NCI-H82 treated with DMSO at 0.1 percent for 48 hours (cell line): ENCODE data around the gene ACR.

Experiments used
- DNase-seq: peaks from one replicate; lab custom pipeline; 2025; ENCODE audit not compliant: unreplicated experiment; lab: John Stamatoyannopoulos, UW

Gene ACR

DNA sequence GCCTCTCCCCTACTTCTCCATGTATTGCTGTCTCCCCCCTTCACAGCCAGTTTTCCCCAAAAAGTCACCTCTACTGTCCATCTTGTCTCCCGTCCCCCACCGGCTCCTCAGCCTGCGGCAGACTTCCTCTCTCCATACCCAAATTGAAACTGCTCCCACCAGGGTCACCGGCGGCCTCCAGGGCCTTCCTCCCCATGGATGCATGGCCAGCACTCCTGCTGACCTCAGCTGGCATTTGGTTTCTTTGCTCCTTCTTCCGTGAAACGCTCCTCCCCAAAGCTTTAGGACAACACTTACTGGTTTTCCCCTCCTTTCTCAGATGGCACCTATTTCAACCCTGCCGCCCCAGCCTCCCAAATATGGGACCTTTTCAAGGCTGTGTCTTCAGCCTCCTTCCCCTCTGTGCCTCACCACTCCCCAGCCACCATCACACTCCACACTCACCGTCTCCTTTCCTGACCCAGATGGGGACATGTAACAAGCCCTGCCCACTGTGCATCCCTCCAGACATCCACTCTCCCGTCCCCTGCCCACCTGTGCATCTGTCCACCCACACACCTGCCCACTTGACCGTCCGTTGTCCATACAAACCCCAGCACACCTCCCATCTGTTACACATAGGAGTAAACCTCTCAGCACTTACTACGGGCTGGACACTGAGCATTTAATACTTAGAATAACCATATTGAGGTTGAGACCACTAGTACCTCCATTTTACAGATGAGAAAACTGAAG, 21.5 kb upstream of the ACR start:
- DNase-seq = no peak

DNA sequence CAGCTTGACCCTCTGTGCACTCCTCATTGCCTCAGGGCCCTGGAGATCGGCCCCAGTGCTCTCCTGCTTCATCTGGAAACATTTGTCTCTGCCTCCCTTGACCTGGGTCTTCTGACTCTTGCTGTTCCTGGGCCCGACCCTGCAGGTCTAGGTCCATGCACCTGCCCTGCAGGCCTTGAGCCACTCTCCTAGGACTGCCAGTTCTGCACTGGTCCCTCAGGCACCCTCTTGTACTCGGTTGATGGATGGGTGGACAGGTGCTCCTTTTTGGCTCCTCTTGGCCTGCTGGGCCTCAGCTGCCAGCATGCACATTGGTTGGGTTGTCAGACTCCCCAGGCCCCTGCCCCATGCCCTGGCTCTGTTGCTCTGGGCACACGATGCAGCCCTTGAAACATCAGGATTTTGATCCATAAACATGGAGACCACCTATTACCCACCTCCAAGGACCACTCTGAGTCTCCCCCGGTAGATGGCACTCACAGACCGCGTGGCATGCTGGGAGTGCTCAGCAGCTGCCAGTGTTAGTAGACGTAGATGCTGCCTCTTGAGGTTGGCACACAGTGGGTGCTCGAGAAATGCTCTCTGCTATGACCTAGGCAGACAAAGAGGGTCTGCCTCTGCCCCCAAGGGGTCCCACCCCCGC, 20.2 kb upstream of the ACR start:
- no peak for DNase-seq

DNA sequence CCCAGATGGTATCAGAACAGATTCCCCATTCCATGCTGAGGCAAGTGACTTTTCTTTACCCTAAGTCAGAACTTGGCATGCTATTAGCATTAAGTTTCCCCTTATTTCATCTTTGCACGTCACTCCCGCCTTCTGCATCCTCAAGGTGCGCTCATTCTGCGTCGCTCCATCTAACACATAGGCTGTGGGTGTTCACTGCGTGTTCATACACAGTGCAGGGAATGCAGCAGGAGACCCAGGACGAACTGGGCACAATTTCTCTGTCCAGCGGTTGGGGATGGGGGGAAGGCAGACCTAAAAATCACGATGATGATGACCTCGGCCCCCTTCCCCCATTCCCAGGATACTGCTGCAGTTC, 19.7 kb upstream of the ACR start:
- DNase-seq = no peak

DNA sequence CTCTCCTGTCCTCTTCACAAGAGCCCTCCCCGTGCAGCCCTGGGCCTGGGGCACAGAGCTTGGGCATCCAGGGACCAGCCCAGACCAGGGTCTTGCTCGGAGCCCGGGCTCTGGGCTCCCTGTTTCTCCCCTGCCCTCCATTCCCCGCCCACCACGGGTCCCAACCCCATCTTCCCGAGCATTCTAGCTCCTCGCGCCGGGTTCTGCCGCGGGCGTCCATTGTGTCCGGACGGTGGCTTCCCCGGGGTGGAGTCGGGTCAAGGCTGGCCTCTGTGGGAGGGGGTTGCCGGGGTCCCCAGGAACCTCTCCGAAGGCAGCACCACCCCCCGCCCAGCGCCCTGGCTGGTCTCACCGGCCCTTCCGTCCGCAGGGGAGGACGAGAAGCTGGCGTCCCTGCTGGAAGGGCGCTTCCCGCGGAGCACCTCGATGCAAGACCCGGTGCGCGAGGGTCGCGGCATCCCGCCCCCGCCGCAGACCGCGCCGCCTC, 18.1 kb upstream of the ACR start:
- DNase-seq = no peak

DNA sequence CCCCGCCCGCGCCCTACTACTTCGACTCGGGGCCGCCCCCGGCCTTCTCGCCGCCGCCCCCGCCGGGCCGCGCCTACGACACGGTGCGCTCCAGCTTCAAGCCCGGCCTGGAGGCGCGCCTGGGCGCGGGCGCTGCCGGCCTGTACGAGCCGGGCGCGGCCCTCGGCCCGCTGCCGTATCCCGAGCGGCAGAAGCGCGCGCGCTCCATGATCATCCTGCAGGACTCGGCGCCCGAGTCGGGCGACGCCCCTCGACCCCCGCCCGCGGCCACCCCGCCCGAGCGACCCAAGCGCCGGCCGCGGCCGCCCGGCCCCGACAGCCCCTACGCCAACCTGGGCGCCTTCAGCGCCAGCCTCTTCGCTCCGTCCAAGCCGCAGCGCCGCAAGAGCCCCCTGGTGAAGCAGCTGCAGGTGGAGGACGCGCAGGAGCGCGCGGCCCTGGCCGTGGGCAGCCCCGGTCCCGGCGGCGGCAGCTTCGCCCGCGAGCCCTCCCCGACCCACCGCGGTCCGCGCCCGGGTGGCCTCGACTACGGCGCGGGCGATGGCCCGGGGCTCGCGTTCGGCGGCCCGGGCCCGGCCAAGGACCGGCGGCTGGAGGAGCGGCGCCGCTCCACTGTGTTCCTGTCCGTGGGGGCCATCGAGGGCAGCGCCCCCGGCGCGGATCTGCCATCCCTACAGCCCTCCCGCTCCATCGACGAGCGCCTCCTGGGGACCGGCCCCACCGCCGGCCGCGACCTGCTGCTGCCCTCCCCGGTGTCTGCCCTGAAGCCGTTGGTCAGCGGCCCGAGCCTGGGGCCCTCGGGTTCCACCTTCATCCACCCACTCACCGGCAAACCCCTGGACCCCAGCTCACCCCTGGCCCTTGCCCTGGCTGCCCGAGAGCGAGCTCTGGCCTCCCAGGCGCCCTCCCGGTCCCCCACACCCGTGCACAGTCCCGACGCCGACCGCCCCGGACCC, 17.4 kb upstream of the ACR start:
- DNase-seq = no peak

DNA sequence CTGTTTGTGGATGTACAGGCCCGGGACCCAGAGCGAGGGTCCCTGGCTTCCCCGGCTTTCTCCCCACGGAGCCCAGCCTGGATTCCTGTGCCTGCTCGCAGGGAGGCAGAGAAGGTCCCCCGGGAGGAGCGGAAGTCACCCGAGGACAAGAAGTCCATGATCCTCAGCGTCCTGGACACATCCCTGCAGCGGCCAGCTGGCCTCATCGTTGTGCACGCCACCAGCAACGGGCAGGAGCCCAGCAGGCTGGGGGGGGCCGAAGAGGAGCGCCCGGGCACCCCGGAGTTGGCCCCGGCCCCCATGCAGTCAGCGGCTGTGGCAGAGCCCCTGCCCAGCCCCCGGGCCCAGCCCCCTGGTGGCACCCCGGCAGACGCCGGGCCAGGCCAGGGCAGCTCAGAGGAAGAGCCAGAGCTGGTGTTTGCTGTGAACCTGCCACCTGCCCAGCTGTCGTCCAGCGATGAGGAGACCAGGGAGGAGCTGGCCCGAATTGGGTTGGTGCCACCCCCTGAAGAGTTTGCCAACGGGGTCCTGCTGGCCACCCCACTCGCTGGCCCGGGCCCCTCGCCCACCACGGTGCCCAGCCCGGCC, 16.7 kb upstream of the ACR start:
- no peak for DNase-seq

DNA sequence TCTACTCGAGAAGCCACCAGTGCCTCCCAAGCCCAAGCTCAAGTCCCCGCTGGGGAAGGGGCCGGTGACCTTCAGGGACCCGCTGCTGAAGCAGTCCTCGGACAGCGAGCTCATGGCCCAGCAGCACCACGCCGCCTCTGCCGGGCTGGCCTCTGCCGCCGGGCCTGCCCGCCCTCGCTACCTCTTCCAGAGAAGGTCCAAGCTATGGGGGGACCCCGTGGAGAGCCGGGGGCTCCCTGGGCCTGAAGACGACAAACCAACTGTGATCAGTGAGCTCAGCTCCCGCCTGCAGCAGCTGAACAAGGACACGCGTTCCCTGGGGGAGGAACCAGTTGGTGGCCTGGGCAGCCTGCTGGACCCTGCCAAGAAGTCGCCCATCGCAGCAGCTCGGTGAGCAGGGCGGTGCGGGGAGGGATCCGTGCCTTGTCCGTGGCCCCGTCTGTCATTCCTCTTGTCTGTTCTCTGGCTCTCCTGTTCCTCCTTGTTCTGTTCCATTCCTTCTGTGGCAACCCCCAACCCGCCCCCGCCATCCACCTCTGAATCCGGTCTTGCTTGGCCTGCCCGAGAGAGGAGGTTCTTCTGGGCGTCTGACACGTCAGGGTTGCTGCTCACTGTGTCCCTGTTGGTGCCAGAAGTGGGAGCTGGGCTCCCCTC, 15.8 kb upstream of the ACR start:
- DNase-seq = no peak

DNA sequence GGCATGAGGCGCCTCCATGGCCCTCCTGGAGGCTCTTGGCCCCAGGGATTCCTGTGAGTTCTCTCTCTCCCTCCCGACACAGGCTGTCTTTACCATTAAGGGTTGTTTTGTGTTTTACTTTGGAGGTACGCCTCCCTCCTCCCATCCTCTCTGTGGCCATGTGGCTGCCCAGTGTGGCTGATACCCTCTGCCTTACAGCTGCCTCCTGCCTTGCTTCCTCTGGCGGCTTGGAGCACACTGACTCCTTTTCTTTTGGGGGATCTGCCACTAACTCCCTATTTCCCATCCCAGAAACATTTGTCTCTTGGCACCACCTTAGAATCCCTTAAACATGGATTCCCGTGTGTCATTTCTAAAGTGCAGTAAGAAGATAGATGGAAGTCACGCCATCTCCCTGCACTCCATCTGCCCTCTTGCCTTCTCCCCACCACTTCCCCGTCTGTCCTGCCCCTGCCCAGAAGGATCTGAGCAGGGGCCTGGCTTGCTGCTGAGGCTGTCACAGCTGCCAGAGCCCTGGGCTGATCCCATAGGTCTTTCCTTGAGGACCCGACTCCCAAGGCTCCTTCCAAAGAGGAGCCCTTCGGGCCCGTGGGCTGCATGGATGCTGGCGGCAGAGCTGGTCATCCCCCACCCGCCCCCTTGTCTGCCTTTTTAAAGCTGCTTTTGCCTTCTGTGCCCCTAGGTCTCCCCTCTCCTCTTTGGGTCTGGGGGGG, 15.1 kb upstream of the ACR start:
- DNase-seq = no peak

DNA sequence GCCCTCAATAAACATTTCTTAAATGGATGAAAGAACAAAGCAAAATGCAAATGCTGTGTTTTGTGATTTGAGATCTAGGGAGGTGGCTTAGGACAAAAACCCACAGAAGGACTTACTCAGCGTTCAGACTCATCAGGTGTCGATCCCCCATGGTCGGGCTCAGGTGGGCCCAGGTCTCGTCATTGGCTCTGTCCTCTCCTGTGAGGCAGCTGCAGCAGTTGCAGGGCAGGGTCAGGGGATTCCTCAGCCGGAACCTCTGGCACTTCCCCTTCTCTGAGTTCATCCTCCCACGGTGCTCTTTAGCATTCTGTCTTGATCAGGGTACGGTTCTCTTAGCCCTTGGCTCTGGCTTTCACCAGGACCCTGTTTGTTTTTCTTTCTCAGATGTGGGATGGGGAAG, 14.0 kb upstream of the ACR start:
- no peak for DNase-seq

DNA sequence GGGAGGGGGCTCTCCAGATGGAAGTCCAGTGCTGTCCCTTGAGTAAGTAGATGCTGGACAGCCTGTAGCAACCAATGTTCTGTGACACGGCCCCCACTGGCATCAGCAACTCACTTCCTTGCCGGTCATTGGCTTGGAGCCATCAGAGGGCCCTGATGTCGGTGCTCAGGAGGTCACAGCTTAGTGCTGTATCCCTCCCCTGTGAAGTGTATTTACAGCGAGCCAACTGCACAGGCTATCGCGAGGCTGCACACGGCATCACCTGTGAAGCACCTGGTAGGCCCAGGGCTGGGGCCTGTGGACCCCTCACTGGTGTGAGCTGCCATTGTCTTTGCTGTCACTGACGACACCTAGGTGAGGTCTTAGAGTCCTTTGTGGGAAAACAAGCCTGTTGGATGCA, 13.4 kb upstream of the ACR start:
- no peak for DNase-seq

DNA sequence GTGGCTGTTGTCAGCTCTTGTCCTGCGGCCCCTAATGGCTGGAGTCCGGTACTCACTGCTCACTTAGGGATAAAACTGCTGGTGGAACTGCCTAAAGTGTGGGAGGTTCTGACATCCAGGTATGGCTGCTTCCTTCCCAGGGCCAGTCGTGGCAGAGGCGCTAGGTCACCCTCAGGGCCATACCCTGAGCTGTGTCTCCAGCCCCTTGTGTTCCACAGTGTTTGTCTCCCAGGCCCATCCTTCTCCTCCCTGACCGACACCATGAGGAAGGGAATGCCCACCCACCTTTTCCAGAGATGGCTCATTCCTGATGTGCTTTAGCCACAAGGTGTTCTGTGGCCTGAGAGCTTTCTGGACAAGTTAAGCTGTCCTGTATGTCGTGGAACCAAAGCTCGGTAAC, 12.4 kb upstream of the ACR start:
- no peak for DNase-seq

DNA sequence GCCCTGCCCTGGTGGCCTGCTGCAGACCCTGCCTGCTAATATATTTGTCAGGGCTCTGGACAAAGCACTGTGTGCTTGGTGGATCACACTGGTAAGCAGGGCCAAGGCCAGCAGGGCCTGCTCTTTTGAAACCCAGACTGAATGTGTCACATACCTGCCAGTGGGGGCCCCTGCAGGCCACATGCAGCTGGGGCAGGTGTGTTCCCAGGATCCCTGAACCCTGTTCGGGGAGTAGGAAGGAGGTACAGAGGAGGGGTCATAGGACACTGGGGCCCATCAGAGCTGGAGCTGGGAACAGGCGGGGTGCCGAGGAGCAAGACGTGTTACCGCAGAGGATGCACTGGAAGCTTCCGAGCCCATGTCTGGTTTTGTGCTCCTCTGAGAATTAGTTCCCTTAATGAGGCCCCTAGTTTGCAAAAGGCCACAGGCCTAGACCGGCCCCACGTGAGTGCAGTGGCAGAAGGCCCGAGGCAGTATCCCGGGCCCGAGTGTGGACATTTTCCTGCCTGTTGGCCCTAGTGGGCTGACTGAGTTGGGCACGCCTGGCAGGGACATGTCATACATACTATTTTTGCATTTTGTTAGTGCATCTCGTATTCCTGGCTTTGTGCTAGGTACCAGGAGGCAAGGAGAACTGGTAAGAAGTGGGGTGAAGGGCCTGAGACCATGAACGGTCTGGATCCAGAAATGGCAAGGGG, 11.2 kb upstream of the ACR start:
- no peak for DNase-seq

DNA sequence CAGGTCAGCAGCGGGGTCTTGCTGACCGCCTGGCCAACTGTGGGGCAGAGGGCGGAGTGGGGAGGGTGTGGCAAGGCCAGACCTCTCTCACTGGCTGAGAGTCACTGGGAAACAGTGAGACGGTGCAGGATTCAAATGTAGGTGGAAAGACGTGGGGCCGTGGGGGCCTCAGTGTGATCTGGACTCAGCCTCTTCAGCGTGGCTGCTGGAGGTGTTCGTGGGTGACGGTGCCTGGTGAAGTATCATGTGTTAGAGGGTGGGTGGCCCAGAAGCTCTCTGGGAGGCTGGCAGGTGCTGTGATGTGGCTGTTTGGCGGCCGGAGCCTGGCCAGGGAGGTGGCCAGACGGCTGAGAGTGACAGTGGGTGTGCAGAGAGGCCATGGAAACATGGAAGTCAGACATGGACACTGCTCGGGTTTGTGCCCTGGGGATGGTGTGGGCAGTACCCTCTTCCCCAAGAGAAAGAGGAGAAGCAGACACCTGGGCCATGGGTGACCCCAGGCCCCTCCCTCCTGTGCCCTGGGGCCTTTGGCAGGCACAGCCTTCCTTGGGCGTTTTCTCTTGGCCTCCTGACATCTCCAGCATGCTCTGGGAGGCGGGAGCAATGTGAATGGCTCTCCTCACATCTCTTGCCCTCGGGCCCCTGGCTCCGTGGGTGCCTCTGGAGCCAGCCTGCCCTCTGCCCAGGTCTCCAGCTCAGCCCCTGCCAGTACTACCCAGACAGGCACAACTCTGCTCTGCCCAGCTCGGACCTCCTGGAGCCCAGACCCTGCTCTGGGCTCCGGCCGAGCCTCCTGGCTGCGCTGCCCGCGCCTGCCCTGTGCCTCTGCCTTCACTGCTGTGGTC, 10.1 kb upstream of the ACR start:
- no peak for DNase-seq

DNA sequence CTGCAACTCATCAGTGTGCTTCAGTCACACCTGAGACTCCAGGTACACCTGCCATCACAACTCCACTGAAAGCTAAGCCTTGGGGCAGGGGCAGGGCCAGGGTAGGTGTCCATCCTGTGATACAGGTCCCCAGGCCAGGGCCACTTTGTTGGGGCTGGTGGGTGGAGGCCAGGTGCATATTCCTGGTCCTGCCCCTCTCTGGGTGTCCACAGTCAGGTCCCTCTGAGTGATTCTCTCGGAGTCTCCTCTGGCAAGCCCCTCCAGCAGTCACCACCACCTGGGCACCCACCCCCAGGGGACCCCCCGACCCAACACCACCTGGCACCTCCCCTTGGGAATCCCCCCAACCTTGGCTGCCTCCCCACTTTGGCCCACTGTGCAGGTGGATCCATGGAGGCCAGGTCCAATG, 9.5 kb upstream of the ACR start:
- DNase-seq = no peak

DNA sequence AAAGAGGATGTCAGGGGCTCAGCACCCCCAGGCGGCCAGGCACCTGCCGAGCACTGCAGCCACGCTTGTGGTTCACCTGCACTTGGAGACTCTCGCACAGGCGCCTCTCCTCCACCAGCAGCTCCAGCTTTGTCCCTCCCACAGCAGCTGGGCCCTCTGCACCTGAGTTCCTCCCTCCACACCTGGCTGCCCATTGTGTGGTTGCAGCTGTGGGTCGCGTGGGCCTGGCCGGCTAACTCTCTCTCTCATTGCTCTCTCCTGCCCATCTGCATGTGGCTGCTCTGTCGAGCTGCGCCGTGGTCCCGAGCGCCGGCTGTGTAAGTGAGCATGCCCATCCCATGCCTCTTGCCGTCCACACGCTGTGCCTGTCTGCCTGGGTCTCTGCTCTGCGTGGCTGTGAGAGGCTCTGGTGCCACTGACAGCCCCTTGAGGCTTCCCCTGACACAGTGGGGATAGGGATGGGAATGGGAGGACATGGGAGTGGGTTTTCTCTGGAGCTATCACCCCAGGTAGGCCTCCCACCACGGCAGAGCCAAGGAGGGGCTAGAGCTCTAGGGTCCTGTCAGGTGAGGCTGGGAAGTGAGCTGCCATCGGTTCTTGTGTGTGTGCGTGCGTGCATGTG, 8.5 kb upstream of the ACR start:
- DNase-seq = no peak

DNA sequence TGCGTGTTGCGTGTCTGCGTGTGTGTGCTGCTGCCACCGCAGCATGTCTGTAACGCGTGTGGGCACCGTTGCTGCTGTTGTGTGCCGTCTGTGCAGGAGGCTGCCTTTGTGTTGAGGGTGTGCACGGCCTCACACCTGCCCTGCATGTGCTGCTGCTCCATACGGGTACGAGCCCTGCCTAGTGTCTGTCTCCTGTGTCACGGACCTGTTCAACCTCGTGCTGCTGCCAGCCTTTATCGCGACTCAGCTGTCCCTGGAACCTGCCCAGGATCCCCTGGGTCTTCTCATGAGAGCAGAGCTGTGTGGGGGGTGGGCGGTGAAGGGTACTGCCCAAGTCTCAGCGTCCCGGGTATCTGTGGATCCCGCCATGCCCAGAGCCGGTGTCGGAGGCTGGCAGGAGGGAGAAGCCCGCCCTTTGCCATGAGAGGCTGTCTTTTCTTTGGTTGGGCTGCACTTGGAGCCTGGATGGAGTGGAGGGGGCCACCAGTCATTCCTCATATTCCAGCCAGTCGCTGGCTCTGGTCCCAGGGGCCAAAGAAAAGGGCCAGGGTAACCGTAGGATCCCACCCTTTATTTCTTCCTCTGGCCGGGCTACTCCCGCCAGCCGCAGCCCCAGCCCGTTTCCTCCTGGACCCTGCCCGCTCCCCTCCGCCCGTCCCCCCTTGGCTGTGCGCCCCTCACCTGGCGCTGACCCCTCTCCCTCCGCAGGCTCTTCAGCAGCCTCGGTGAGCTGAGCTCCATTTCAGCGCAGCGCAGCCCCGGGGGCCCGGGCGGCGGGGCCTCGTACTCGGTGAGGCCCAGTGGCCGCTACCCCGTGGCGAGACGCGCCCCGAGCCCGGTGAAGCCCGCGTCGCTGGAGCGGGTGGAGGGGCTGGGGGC, 7.8 kb upstream of the ACR start:
- no peak for DNase-seq

DNA sequence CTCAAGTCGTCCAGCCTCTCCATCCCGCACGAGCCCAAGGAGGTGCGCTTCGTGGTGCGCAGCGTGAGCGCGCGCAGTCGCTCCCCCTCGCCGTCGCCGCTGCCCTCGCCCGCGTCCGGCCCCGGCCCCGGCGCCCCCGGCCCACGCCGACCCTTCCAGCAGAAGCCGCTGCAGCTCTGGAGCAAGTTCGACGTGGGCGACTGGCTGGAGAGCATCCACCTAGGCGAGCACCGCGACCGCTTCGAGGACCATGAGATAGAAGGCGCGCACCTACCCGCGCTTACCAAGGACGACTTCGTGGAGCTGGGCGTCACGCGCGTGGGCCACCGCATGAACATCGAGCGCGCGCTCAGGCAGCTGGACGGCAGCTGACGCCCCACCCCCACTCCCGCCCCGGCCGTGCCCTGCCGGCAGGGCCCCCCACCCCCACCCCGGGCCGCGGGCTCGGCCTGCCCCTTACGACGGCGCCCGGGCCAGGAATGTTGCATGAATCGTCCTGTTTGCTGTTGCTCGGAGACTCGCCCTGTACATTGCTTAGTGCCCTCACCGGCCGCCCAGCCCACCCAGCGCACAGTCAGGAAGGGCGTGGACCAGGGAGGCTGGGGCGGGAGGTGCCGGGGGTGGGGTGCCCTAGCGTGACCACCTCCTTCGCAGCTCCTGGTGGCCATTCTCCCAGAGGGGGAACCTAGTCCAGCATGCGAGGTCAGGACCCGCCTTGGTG, 6.9 kb upstream of the ACR start:
- DNase-seq = no peak
